ENCODE results near the gene ITGB1.
"Not testable (repeated sequence)": the region's sequence is repeated elsewhere in the genome, so short reads cannot be mapped to it uniquely, and the experiment has no call there.

Gene ITGB1

DNA sequence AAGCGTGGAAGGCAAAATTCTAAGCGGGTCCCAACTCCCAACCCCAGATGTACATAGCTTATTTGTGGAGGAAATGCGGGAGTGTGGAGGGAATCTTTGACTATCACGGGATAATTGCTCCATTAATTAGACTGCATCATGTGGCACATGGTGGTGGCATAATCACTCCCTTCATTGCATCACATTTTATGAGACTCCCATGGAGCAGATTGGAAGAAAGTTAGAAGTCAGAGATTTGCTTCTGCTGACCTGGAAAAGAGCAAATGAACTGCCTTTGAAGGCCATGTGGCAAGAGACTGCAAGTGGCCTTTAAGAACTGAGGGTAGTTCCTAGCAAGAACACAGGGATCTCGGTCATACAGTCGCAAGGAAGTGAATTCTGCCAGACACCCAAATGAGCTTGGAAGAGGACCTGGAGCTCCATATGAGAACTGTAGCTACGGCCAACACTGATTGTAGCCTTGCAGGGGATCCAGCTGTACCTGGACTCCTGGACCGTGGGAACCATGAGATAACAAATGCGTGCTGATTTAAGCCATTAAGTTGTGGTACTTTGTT is 37.1 kb upstream of the ITGB1 start:
- CTCF ChIA-PET, result interaction anchor here (1.0 to 1.3 kb wide), 3 partner anchors 14 to 192 kb away, joined by 3 read pairs; no protein-coding TSS in a partner anchor
- no peak overlapping the region for H3K4me3 ChIP-seq (ENCODE audit: control insufficient read depth in 1 of 7, extremely low read depth in 1 of 7, insufficient read depth in 4 of 7, low read depth in 2 of 7, low read length in 6 of 7)
- 99% methylated on average over 5 of the region's 9 CpGs for WGBS (ENCODE audit: insufficient coverage)

DNA sequence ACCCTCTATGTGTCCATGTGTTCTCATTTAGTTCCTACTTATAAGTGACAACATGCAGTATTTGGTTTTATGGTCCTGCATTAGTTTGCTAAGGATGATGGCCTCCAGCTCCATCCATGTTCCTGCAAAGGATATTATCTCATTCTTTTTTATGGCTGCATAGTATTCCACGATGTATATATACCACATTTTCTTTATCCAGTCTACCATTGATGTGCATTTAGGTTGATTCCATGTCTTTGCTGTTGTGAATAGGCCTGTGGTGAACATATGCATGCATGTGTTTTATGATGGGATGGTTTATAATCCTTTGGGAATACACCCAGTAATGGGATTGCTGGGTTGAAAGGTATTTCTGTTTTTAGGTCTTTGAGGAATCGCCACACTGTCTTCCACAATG is 36.6 kb upstream of the ITGB1 start:
- H3K27me3 ChIP-seq (replicated peaks in 2 of 5; ENCODE audit: control insufficient read depth in 4 of 5, insufficient read depth in 5 of 5, low read length in 4 of 5); POLR2A ChIA-PET; H3K36me3 ChIP-seq (ENCODE audit: control insufficient read depth in 4 of 4, insufficient read depth in 4 of 4, low read length in 3 of 4); H3K4me1 ChIP-seq (ENCODE audit: control extremely low read depth in 1 of 4, control insufficient read depth in 4 of 4, insufficient read depth in 4 of 4, low read length in 3 of 4); H3K27ac ChIP-seq (ENCODE audit: insufficient read depth in 1 of 2, low read depth in 1 of 2, low read length in 2 of 2, poor library complexity in 1 of 2, severe bottlenecking in 2 of 2); DNase-seq; H3K4me3 ChIP-seq (ENCODE audit: control insufficient read depth in 1 of 7, extremely low read depth in 1 of 7, insufficient read depth in 4 of 7, low read depth in 2 of 7, low read length in 6 of 7); H3K9me3 ChIP-seq (ENCODE audit: control extremely low read depth in 1 of 5, control insufficient read depth in 4 of 5, insufficient read depth in 2 of 5, low read depth in 1 of 5, low read length in 4 of 5): not testable (repeated sequence)
- no CpG with 5 or more reads among the region's 2 CpGs for WGBS (ENCODE audit: insufficient coverage)
- CTCF ChIA-PET, result interaction anchor here (1.0 to 1.3 kb wide), 2 partner anchors 14 to 191 kb away, joined by 3 read pairs; no protein-coding TSS in a partner anchor

More for the DNA sequence above, 37.1 kb upstream of the ITGB1 start:
- Histone ChIP-seq H3K4me1 (ENCODE audit: control extremely low read depth in 1 of 4, control insufficient read depth in 4 of 4, insufficient read depth in 4 of 4, low read length in 3 of 4) (peaks cover 0 to 2% (median 0%) of the 10 kb centered on the region in 4 experiments), H3K36me3 (ENCODE audit: control insufficient read depth in 4 of 4, insufficient read depth in 4 of 4, low read length in 3 of 4) (no peaks in the 10 kb centered on the region), H3K27ac (ENCODE audit: insufficient read depth in 1 of 2, low read depth in 1 of 2, low read length in 2 of 2, poor library complexity in 1 of 2, severe bottlenecking in 2 of 2) (no peak overlapping the region), H3K27me3 (replicated peaks in 2 of 5; ENCODE audit: control insufficient read depth in 4 of 5, insufficient read depth in 5 of 5, low read length in 4 of 5) (no peaks in the 10 kb centered on the region), H3K9me3 (ENCODE audit: control extremely low read depth in 1 of 5, control insufficient read depth in 4 of 5, insufficient read depth in 2 of 5, low read depth in 1 of 5, low read length in 4 of 5) (no peaks in the 10 kb centered on the region)
- no peak for DNase-seq
- POLR2A ChIA-PET, result no interaction called here

DNA sequence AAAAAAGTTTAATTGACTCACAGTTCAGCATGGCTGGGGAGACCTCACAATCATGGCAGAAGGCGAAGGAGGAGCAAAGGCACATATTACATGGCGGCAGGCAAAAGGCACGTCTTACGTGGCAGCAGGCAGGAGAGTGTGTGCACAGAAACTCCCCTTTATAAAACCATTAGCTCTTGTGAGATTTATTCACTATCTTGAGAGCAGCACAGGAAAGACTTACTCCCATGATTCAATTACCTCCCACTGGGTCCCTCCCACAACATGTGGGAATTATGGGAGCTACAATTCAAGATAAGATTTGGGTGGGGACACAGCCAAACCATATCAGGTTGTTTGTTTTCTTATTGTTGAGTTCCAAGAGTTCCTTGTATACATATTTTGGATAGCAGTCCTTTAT is 34.3 kb upstream of the ITGB1 start:
- H3K36me3 ChIP-seq (ENCODE audit: control insufficient read depth in 4 of 4, insufficient read depth in 4 of 4, low read length in 3 of 4); H3K27me3 ChIP-seq (replicated peaks in 2 of 5; ENCODE audit: control insufficient read depth in 4 of 5, insufficient read depth in 5 of 5, low read length in 4 of 5); DNase-seq; H3K4me1 ChIP-seq (ENCODE audit: control extremely low read depth in 1 of 4, control insufficient read depth in 4 of 4, insufficient read depth in 4 of 4, low read length in 3 of 4); H3K9me3 ChIP-seq (ENCODE audit: control extremely low read depth in 1 of 5, control insufficient read depth in 4 of 5, insufficient read depth in 2 of 5, low read depth in 1 of 5, low read length in 4 of 5); POLR2A ChIA-PET; H3K27ac ChIP-seq (ENCODE audit: insufficient read depth in 1 of 2, low read depth in 1 of 2, low read length in 2 of 2, poor library complexity in 1 of 2, severe bottlenecking in 2 of 2); H3K4me3 ChIP-seq (ENCODE audit: control insufficient read depth in 1 of 7, extremely low read depth in 1 of 7, insufficient read depth in 4 of 7, low read depth in 2 of 7, low read length in 6 of 7): not testable (repeated sequence)
- 100% methylated on average over 2 of the region's 4 CpGs for WGBS (ENCODE audit: insufficient coverage)
- CTCF ChIA-PET, result interaction anchor here (0.7 kb wide), 1 partner anchor 14 kb away, joined by 5 read pairs; no protein-coding TSS in a partner anchor

DNA sequence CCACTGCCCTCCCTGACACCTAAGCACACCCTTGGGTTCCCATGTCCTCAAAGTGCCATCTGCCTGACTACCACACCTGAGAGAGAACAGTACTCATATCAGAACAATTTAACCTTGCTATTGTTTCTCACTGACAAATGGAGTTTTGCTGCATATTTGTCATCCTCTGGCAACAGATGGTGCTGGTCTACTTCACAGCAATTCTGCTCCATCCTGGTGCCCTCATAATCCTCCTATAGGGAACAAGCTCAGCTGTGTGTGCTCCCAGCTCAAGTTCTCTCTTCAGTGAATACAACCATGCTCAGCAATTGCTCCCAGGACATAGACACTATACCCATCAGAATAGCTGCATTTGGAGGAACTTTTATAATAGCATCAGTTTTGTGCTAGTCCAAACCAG is 32.8 kb upstream of the ITGB1 start:
- peaks cover 0 to 2% (median 0%) of the 10 kb centered on the region in 4 experiments for H3K4me1 ChIP-seq (ENCODE audit: control extremely low read depth in 1 of 4, control insufficient read depth in 4 of 4, insufficient read depth in 4 of 4, low read length in 3 of 4)
- H3K36me3 ChIP-seq (ENCODE audit: control insufficient read depth in 4 of 4, insufficient read depth in 4 of 4, low read length in 3 of 4), result no peaks in the 10 kb centered on the region
- no peaks in the 10 kb centered on the region for H3K9me3 ChIP-seq (ENCODE audit: control extremely low read depth in 1 of 5, control insufficient read depth in 4 of 5, insufficient read depth in 2 of 5, low read depth in 1 of 5, low read length in 4 of 5)
- ChIA-PET CTCF (no interaction called here), POLR2A (no interaction called here)
- DNase-seq, result no peak
- H3K4me3 ChIP-seq (ENCODE audit: control insufficient read depth in 1 of 7, extremely low read depth in 1 of 7, insufficient read depth in 4 of 7, low read depth in 2 of 7, low read length in 6 of 7), result no peak overlapping the region
- no peaks in the 10 kb centered on the region for H3K27me3 ChIP-seq (replicated peaks in 2 of 5; ENCODE audit: control insufficient read depth in 4 of 5, insufficient read depth in 5 of 5, low read length in 4 of 5)
- no peak overlapping the region for H3K27ac ChIP-seq (ENCODE audit: insufficient read depth in 1 of 2, low read depth in 1 of 2, low read length in 2 of 2, poor library complexity in 1 of 2, severe bottlenecking in 2 of 2)

DNA sequence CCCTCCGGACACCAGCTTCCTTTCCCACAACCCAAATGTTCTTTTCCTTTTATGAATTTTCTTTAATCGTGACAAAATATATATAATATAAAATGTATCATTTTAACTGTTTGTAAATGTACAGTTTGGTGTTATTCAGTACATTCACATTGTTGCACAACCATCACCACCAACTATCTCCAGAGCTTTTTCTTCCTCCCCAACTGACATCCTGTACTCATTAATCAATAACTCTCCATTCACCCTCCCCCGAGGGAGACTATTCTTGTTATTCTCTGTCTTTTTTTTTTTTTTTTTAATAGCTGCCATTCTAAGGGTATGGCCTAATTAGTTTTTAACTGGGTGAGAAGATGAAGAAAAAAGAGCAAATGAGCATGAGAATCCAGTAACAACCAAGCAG is 30.6 kb upstream of the ITGB1 start:
- no CpG with 5 or more reads among the region's 3 CpGs for WGBS (ENCODE audit: insufficient coverage)
- Histone ChIP-seq H3K27ac (ENCODE audit: insufficient read depth in 1 of 2, low read depth in 1 of 2, low read length in 2 of 2, poor library complexity in 1 of 2, severe bottlenecking in 2 of 2) (no peak overlapping the region), H3K9me3 (ENCODE audit: control extremely low read depth in 1 of 5, control insufficient read depth in 4 of 5, insufficient read depth in 2 of 5, low read depth in 1 of 5, low read length in 4 of 5) (no peaks in the 10 kb centered on the region), H3K4me3 (ENCODE audit: control insufficient read depth in 1 of 7, extremely low read depth in 1 of 7, insufficient read depth in 4 of 7, low read depth in 2 of 7, low read length in 6 of 7) (no peak overlapping the region), H3K4me1 (ENCODE audit: control extremely low read depth in 1 of 4, control insufficient read depth in 4 of 4, insufficient read depth in 4 of 4, low read length in 3 of 4) (no peaks in the 10 kb centered on the region), H3K36me3 (ENCODE audit: control insufficient read depth in 4 of 4, insufficient read depth in 4 of 4, low read length in 3 of 4) (no peaks in the 10 kb centered on the region), H3K27me3 (replicated peaks in 2 of 5; ENCODE audit: control insufficient read depth in 4 of 5, insufficient read depth in 5 of 5, low read length in 4 of 5) (no peaks in the 10 kb centered on the region)
- POLR2A ChIA-PET, result no interaction called here
- CTCF ChIA-PET, result no interaction called here
- no peak for DNase-seq

DNA sequence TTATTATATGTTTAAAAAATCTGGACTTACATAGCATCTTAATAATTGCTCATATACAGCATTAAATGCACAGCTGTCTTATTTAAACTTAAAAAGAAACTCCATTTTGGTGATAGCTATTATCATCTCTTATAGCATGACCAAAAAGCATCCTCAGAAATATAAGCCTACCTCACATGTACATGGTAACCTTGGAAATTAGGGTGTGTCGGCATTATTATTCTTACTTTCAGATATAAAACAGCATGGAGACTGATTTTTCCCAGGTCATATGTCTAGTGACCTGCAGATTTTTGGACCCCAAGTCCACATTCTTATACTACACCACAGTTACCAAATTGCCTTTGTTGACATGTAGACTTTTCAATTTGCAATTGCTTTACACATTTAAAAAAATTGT is 29.1 kb upstream of the ITGB1 start:
- Histone ChIP-seq H3K4me3 (ENCODE audit: control insufficient read depth in 1 of 7, extremely low read depth in 1 of 7, insufficient read depth in 4 of 7, low read depth in 2 of 7, low read length in 6 of 7) (no peak overlapping the region), H3K27me3 (replicated peaks in 2 of 5; ENCODE audit: control insufficient read depth in 4 of 5, insufficient read depth in 5 of 5, low read length in 4 of 5) (no peaks in the 10 kb centered on the region), H3K27ac (ENCODE audit: insufficient read depth in 1 of 2, low read depth in 1 of 2, low read length in 2 of 2, poor library complexity in 1 of 2, severe bottlenecking in 2 of 2) (no peak overlapping the region), H3K9me3 (ENCODE audit: control extremely low read depth in 1 of 5, control insufficient read depth in 4 of 5, insufficient read depth in 2 of 5, low read depth in 1 of 5, low read length in 4 of 5) (no peaks in the 10 kb centered on the region), H3K36me3 (ENCODE audit: control insufficient read depth in 4 of 4, insufficient read depth in 4 of 4, low read length in 3 of 4) (no peaks in the 10 kb centered on the region), H3K4me1 (ENCODE audit: control extremely low read depth in 1 of 4, control insufficient read depth in 4 of 4, insufficient read depth in 4 of 4, low read length in 3 of 4) (peaks cover 0 to 2% (median under 1%) of the 10 kb centered on the region in 4 experiments)
- DNase-seq, result no peak
- POLR2A ChIA-PET, result no interaction called here
- CTCF ChIA-PET, result interaction anchor here (1.0 kb wide), 1 partner anchor 47 kb away, joined by 3 read pairs; no protein-coding TSS in a partner anchor
- WGBS (ENCODE audit: insufficient coverage), result 100% methylated on average over 1 of the region's 1 CpG

DNA sequence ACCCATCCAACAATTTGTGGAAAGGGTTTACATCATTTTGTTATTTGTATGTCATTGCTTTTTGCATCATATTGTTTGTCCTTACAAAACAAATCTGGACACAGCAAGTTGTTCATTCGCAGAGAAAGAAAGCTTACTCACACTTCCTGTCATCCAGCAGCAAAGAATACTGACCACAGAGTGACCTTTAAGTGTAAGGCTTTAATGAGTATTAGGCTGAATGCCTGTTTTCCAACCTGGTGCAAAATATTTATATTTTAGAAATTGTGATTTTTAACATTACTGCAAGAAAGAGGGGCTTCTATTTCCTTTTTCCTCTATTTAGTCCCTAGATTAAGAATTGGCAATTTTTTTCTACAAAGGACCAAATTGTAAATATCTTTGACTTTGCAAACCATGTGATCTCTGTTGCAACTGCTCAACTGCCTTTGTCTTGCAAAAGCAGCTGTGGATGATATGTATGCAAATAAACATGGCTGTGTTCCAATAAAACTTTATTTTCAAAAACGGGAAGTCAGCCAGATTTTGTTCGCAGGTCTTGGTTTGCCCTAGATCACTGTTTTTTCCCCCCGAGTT is 27.8 kb upstream of the ITGB1 start:
- Histone ChIP-seq H3K27ac (ENCODE audit: insufficient read depth in 1 of 2, low read depth in 1 of 2, low read length in 2 of 2, poor library complexity in 1 of 2, severe bottlenecking in 2 of 2) (no peak overlapping the region), H3K27me3 (replicated peaks in 2 of 5; ENCODE audit: control insufficient read depth in 4 of 5, insufficient read depth in 5 of 5, low read length in 4 of 5) (no peaks in the 10 kb centered on the region), H3K4me1 (ENCODE audit: control extremely low read depth in 1 of 4, control insufficient read depth in 4 of 4, insufficient read depth in 4 of 4, low read length in 3 of 4) (peaks cover 9 to 15% (median 12%) of the 10 kb centered on the region in 4 experiments), H3K4me3 (ENCODE audit: control insufficient read depth in 1 of 7, extremely low read depth in 1 of 7, insufficient read depth in 4 of 7, low read depth in 2 of 7, low read length in 6 of 7) (no peak overlapping the region), H3K36me3 (ENCODE audit: control insufficient read depth in 4 of 4, insufficient read depth in 4 of 4, low read length in 3 of 4) (no peaks in the 10 kb centered on the region), H3K9me3 (ENCODE audit: control extremely low read depth in 1 of 5, control insufficient read depth in 4 of 5, insufficient read depth in 2 of 5, low read depth in 1 of 5, low read length in 4 of 5) (no peaks in the 10 kb centered on the region)
- CTCF ChIA-PET, result interaction anchor here (0.9 to 1.3 kb wide), 3 partner anchors 12 to 46 kb away, joined by 3 to 5 read pairs (median 3); no protein-coding TSS in a partner anchor
- POLR2A ChIA-PET, result no interaction called here
- peak in 2 of 3 donors; percentile 24 to 40 for DNase-seq
- WGBS (ENCODE audit: insufficient coverage), result 100% methylated on average over 3 of the region's 4 CpGs
